Activated CD4-positive, alpha-beta T cell treated with anti-CD3 and anti-CD28 coated beads, Interleukin-2, Interleukin-4, amounts not matched to agents 100 ng/mL and 50 ng/mL, durations not matched to agents 16 hours and 8 hours (primary cell): ENCODE measurements around the gene STPG2.
"Not testable (repeated sequence)": the region's sequence is repeated elsewhere in the genome, so short reads cannot be mapped to it uniquely, and the experiment has no call there.

Source experiments
- DNase-seq: peaks from one replicate; pipeline ENCODE4 v3.0.0-alpha.2; 2020; ENCODE audit warnings: low spot score

Gene STPG2

DNA sequence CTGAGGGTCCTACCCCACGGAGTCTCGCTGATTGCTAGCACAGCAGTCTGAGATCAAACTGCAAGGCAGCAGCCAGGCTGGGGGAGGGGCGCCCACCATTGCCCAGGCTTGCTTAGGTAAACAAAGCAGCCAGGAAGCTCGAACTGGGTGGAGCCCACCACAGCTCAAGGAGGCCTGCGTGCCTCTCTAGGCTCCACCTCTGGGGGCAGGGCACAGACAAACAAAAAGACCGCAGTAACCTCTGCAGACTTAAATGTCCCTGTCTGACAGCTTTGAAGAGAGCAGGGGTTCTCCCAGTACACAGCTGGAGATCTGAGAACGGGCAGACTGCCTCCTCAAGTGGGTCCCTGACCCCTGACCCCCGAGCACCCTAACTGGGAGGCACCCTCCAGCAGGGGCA is 509.4 kb downstream of the STPG2 start:
- DNase-seq = not testable (repeated sequence)

- DNase-seq = no peak
These were observed 515.5 kb downstream of the STPG2 start for GRCh38 chr4:97627750-97628149.

DNA sequence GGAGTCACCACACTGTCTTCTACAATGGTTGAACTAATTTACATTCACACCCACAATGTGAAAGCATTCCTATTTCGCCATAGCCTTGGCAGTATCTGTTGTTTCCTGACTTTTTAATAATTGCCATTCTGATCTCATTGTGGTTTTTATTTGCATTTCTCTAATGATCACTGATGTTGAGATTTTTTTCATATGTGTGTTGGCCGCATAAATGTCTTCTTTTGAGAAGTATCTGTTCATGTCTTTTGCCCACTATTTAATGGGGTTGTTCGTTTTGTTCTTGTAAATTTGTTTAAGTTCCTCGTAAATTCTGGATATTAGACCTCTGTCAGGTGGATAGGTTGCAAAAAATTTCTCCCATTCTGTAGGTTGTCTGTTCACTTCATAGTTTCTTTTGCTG is 519.1 kb downstream of the STPG2 start:
- DNase-seq = no peak

DNA sequence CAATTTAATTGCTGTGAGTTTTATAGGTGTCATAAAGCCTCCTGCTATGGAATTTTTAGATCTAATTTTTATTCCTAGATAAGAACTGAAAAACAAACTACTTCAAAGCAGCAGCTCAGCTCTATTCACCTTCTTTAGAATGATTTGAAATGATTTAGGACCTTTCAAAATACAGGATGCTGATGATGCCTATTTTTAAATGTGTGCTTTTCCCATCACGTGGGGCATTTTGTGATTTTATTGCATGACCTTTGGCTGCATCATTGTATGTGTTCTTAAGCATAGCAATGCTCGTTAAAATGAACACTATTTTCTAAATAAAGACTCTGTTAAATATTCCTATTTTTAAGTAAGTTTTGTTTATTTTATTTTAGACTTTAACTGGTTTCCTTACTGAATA is 537.3 kb downstream of the STPG2 start:
- DNase-seq = no peak

DNA sequence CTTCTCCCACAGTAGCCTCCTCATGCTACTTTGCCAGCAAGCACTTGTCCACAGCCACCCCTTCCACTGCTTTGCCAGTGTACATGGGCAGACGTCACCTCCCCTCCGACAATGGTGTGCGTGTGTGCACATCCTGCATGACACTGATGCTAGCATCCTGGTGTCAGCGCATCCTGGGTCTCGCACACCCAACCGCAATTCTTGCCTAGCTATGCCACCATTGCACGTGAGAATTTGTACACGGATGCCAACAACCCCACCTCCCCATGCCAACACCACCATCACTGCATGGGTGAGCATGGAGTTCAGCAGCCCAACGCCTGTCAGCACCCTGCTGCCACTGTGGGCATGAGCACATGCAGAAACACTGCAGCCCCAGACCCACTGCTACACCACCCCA is 550.0 kb downstream of the STPG2 start:
- no peak for DNase-seq

DNA sequence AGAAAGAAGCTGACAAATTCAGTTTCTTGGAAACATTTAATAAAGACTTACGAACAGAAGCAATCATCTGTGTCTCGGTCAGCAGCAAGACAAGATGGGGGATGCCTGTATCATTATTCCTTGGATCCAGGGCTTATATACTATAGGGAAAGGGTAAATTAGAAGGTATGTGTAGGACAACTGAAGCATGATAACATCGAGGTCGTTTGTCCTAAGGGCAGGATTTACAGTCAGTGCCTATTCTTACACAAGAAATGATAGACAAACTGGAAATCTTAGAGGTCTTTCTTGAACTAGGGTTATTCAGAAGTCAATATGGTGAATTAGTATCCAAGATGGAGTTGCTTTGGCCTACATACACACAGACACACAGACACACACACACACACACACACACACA is 553.0 kb downstream of the STPG2 start:
- no peak for DNase-seq

DNA sequence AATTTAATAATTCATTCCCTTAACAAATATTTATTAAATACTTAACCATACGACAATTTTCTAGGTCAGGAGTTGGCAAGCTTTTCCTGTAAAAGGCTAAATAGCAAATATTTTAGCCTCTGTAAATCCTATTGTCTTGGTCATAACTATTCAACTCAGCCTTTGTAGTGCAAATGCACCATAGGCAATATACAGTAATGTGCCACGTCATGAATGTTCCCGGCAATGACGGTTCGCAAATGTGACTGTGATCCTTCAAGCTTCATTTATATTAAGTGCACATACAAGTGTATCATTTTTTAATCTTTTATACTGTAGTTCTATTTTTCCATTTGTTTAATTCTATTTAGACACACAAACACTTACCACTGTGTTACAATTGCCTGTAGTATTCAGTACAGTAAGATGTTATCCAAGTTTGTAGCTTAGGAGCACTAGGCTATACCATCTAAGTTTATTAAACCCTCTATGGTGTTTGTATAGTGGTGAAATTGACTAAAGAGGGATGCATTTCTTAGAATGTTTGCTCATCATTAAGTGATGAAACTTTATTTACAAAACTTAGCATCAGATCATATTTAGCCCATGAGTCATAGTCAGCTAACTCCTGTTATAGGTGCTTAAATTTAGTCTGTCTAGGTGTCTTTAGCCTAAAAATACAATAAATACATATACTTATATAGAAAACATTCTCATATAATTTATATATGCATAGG is 553.6 kb downstream of the STPG2 start:
- no peak for DNase-seq

GRCh38 chr4:97587912-97588311 is 555.4 kb downstream of the STPG2 start:
- no peak for DNase-seq

DNA sequence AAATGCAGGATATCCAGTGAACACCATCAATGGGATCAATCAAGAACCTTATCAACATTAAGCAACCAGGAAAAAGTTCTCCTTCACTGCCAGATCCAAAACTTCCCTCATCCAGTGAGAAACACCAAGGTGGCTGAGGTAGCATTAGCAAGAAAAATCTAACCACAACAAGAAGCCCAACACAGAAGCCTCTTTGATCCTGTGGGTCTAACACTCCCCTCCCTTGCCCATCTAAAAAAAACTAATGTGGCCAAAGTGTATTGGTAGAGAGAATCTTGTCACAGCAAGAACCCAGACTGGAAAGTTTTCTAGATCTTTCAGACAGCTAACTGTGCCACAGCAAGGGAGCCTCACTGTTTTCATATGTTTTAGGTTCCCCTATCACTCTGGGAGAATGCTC is 558.0 kb downstream of the STPG2 start:
- DNase-seq = no peak

- DNase-seq = no peak
These were observed 560.4 kb downstream of the STPG2 start for GRCh38 chr4:97582890-97583289.

- no peak for DNase-seq
These were observed 566.3 kb downstream of the STPG2 start for GRCh38 chr4:97577004-97577403.

DNA sequence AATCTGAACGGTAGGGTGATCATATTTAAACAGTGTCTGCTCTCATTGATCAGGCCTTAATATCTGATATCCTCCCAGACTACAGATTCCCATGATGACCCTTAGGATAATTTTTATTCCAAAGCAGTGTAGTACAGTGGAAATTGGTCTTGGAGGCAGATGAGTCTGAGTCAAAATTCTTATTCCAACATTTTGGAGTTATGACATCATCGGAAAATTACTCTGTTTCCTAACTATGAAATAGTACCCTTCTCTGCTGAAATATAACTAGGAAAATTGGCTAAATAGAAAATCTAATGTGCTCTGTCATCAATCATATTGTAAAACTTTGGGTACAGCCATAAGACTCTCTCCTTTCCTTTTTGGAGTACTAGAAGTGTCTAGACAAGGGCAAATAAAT is 583.3 kb downstream of the STPG2 start:
- DNase-seq = no peak

GRCh38 chr4:97558204-97558778 is 585.0 kb downstream of the STPG2 start:
- no peak for DNase-seq

GRCh38 chr4:97550637-97551036 is 592.6 kb downstream of the STPG2 start:
- DNase-seq = not testable (repeated sequence)

DNA sequence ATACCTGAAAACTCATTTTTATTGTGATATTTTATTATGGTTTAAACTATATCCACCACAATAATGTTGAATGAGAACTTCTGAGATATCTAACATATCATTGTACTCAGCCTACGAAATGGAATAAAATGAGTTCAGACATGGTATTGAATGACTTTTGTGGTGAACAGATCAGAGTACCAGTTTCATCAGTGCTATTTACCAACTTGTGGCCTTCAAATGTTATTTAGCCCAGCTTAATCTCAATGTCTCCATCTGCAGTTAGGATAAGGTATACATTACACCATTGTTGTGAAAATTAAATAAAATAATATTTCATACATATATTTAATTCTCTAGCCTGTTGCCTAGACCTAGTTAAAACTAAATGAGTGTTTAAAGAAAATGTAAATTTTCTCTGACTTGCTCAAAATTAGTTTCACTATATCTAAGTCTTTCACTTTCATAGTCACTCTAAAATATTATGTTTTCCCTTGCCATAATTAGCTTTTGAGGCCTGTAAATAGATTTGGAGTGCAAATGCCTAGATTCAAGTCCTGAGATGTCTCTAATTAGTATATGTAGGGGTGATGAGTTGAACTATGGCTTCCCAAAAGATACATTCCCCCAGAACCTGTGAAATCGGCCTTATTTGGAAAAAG is 594.2 kb downstream of the STPG2 start:
- no peak for DNase-seq

DNA sequence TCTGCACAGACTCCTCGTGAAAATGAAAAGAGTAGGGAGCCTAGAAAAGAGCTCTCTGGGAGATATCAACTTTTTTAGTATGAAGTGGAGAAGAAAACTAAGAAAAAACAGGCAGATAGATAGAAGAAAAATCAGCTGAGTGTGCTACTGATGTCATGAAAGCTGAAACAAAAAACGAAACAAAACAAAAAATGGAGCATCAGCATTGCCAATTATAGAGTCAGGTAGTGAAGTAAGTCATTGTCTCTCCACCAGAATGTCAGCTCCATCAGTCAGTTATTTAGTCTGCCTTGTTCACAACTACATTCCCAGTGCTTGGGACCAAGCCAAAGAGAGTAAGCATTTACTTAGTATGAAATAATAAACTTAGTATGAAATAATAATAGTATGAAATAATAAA is 595.1 kb downstream of the STPG2 start:
- no peak for DNase-seq

DNA sequence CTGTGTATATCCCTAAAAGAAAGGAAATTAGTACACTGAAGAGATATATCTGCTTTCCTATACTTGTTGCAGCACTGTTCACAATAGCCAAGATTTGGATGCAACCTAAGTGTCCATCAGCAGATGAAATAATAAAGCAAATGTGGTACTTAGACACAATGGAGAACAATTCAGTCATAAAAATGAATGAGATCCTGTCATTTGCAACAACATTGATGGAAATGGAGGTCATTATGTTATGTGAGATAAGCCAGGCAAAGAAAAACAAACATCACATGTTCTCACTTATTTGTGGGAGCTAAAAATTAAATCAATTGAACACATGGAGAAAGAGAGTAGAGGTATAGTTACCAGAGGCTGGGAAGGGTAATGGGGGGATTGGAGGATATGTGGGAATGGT is 611.9 kb downstream of the STPG2 start:
- DNase-seq = no peak

- DNase-seq = no peak
These were observed 612.6 kb downstream of the STPG2 start for GRCh38 chr4:97530676-97531075.

GRCh38 chr4:97525236-97525635 is 618.0 kb downstream of the STPG2 start:
- no peak for DNase-seq

DNA sequence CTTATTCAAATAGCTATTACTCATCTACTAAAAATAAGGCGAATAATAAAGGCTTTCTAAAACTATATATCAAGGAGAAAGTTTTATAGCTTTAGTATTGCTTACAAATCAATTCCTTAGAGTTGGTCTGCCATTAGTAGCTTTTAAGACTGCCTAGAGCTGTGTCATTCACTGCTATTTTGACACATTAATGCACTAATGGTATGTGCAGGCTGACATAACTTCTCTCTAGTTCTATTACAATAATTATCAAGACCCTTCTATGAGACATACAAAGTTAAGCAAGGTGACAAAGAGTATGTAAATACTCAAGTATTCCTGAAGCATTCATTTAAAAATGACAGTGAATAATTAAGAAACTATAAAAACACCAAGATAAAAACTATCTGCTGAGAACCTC is 625.3 kb downstream of the STPG2 start:
- no peak for DNase-seq

DNA sequence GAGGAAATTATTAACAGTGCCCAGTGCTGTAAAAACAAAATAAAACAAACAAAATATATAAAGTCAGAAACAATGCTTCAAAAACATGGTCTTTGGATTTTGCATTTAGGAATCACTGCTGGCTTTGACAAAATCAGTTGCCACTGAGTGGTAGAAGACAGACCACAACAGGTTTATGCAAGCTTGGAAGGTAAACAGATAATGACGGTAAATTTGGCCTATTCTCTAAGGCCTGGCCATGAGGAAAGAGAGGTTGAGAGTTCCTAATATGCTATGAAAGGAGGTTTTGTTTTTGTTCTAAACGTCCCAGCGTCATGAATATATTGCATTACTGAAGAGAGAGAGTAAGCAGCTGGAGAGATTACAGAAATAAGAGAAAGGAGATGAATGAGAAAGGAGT is 629.4 kb downstream of the STPG2 start:
- DNase-seq = no peak
